Astrocyte (in vitro differentiated cells and primary cell): ENCODE results near the gene DUSP16. TPM values are rescaled to one million over a fixed set of nuclear protein-coding genes. Genes with fewer than 3 reads are reported as not detected.

Experiments used
- DNase-seq: peaks from one replicate; pipeline ENCODE4 v3.0.0-alpha.2; 2010; ENCODE audit warnings: low read depth
- FAIRE-seq: peaks from 2 replicates; lab custom pipeline; 2011; peaks lifted over from hg19 to GRCh38; lab: Jason Lieb, UNC
- H2AFZ ChIP-seq: 2 replicates; pipeline ENCODE4 v1.6.0; 2012; ENCODE audit warnings: low read depth, low read length, inconsistent platforms
- H3K27ac ChIP-seq: 2 replicates; pipeline ENCODE4 v1.5.1; 2011; ENCODE audit warnings: low read depth, low read length, inconsistent platforms
- H3K27me3 ChIP-seq: 2 replicates; pipeline ENCODE4 v1.6.0; 2011; ENCODE audit warnings: low read length, inconsistent platforms; ENCODE audit not compliant: insufficient read depth
- H3K36me3 ChIP-seq: 2 replicates; pipeline ENCODE4 v1.5.1; 2011; ENCODE audit warnings: low read length, inconsistent platforms; ENCODE audit not compliant: insufficient read depth
- H3K4me1 ChIP-seq: 2 replicates; pipeline ENCODE4 v1.5.1; 2011; ENCODE audit warnings: low read length, inconsistent platforms; ENCODE audit not compliant: insufficient read depth
- H3K4me2 ChIP-seq: 2 replicates; pipeline ENCODE4 v1.6.0; 2012; ENCODE audit warnings: low read length, inconsistent platforms
- H3K4me3 ChIP-seq: 2 replicates; pipeline ENCODE4 v1.5.1; 2011; ENCODE audit warnings: low read depth, mild to moderate bottlenecking, low read length, inconsistent platforms; ENCODE audit not compliant: insufficient read depth
- H3K79me2 ChIP-seq: 2 replicates; pipeline ENCODE4 v1.6.0; 2012; ENCODE audit warnings: mild to moderate bottlenecking, low read length, inconsistent platforms; ENCODE audit not compliant: insufficient read depth
- H3K9ac ChIP-seq: 2 replicates; pipeline ENCODE4 v1.6.0; 2012; ENCODE audit warnings: mild to moderate bottlenecking, low read length, inconsistent platforms
- H3K9me3 ChIP-seq: 2 replicates; pipeline ENCODE4 v1.5.1; 2012; ENCODE audit warnings: low read depth, mild to moderate bottlenecking, low read length, inconsistent platforms; ENCODE audit not compliant: insufficient read depth
- H4K20me1 ChIP-seq: 2 replicates; pipeline ENCODE4 v1.6.0; 2012; ENCODE audit warnings: low read length, inconsistent platforms; ENCODE audit not compliant: insufficient read depth
- H3K27ac Mint-ChIP-seq: one replicate; pipeline ENCODE4 v1.8.0; 2021; ENCODE audit warnings: mild to moderate bottlenecking, mixed read lengths; ENCODE audit not compliant: unreplicated experiment
- H3K27me3 Mint-ChIP-seq: one replicate; pipeline ENCODE4 v1.8.0; 2021; ENCODE audit warnings: low read depth, mixed read lengths; ENCODE audit not compliant: unreplicated experiment
- H3K36me3 Mint-ChIP-seq: one replicate; pipeline ENCODE4 v1.8.0; 2021; ENCODE audit warnings: low read depth, mixed read lengths; ENCODE audit not compliant: unreplicated experiment
- H3K4me1 Mint-ChIP-seq: one replicate; pipeline ENCODE4 v1.8.0; 2021; ENCODE audit warnings: low read depth, mixed read lengths; ENCODE audit not compliant: unreplicated experiment
- H3K4me3 Mint-ChIP-seq: one replicate; pipeline ENCODE4 v1.8.0; 2021; ENCODE audit warnings: mild to moderate bottlenecking, moderate library complexity, mixed read lengths; ENCODE audit not compliant: unreplicated experiment
- H3K9me3 Mint-ChIP-seq: one replicate; pipeline ENCODE4 v1.8.0; 2021; ENCODE audit warnings: mild to moderate bottlenecking, mixed read lengths; ENCODE audit not compliant: unreplicated experiment
- EZH2 ChIP-seq: IDR thresholded peaks from 2 replicates; pipeline ENCODE4 v1.6.1; 2012; ENCODE audit warnings: mild to moderate bottlenecking, low read length, inconsistent platforms; ENCODE audit not compliant: insufficient read depth
- total RNA-seq: library from RNA; stranded (reverse); gene quantifications from 2 replicates; pipeline ENCODE4 v1.2.1, GENCODE V29; 2021
- TF ChIP-seq, protein P1 (sequence below): IDR thresholded peaks from 2 replicates; pipeline ENCODE4 v1.5.1; 2011; ENCODE audit warnings: low read depth, mild to moderate bottlenecking, inconsistent platforms, low read length, moderate library complexity; ENCODE audit not compliant: insufficient read depth

Gene DUSP16
- total RNA-seq, 1 donor from 2014 or later, result 24.2 TPM

- Mint-ChIP-seq H3K9me3 (peaks cover 2% of the 10 kb centered on the region), H3K4me3 (no peak overlapping the region), H3K4me1 (peaks cover 15% of the 10 kb centered on the region), H3K27ac (no peak overlapping the region), H3K27me3 (no peaks in the 10 kb centered on the region), H3K36me3 (peaks cover 5% of the 10 kb centered on the region)
- Histone ChIP-seq H3K27ac (no peak overlapping the region), H3K9me3 (no peaks in the 10 kb centered on the region), H2AFZ (no peak overlapping the region), H3K4me1 (no peaks in the 10 kb centered on the region), H3K4me2 (peak overlapping the region; percentile 3), H3K4me3 (no peak overlapping the region), H3K79me2 (no peaks in the 10 kb centered on the region), H3K27me3 (no peaks in the 10 kb centered on the region), H3K36me3 (no peaks in the 10 kb centered on the region), H3K9ac (no peak overlapping the region), H4K20me1 (no peaks in the 10 kb centered on the region)
- no peak for TF ChIP-seq EZH2
- TF ChIP-seq, protein P1, sequence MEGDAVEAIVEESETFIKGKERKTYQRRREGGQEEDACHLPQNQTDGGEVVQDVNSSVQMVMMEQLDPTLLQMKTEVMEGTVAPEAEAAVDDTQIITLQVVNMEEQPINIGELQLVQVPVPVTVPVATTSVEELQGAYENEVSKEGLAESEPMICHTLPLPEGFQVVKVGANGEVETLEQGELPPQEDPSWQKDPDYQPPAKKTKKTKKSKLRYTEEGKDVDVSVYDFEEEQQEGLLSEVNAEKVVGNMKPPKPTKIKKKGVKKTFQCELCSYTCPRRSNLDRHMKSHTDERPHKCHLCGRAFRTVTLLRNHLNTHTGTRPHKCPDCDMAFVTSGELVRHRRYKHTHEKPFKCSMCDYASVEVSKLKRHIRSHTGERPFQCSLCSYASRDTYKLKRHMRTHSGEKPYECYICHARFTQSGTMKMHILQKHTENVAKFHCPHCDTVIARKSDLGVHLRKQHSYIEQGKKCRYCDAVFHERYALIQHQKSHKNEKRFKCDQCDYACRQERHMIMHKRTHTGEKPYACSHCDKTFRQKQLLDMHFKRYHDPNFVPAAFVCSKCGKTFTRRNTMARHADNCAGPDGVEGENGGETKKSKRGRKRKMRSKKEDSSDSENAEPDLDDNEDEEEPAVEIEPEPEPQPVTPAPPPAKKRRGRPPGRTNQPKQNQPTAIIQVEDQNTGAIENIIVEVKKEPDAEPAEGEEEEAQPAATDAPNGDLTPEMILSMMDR, result no peak
- FAIRE-seq (no peak), DNase-seq (peak; percentile 39)
Measured at GRCh38 chr12:12456637-12457036, 106.0 kb downstream of the DUSP16 start.

DNA sequence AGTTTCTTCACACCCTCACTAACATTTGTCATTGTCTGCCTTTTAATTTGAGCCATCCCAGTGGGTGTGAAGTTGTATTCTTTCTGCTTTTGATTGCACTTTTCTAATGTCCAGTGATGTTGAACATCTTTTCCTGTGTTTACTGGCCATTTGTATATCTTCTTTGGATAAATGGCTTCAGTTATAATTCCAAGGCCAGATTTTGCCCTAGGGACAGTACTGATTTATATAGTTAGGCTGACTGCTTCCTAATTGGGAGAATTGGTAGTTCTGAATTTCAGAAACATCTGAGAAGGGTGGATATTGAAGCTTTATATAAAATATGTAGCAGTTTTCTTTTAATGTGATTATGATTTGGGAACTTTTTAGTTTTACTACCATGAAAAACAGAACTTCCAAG lies 108.3 kb downstream of the DUSP16 start:
- Histone ChIP-seq H3K27ac (no peak overlapping the region), H2AFZ (no peak overlapping the region), H3K9me3 (no peaks in the 10 kb centered on the region), H3K4me2 (no peak overlapping the region), H3K79me2 (no peaks in the 10 kb centered on the region), H3K4me3 (no peak overlapping the region), H3K9ac (no peak overlapping the region), H3K27me3 (no peaks in the 10 kb centered on the region), H3K4me1 (no peaks in the 10 kb centered on the region), H4K20me1 (no peaks in the 10 kb centered on the region), H3K36me3 (no peaks in the 10 kb centered on the region)
- peaks cover 2% of the 10 kb centered on the region for H3K9me3 Mint-ChIP-seq
- no peaks in the 10 kb centered on the region for H3K27me3 Mint-ChIP-seq
- no peak for DNase-seq
- peaks cover 4% of the 10 kb centered on the region for H3K36me3 Mint-ChIP-seq
- no peak for TF ChIP-seq EZH2
- TF ChIP-seq, protein P1, result no peak
- peaks cover 15% of the 10 kb centered on the region for H3K4me1 Mint-ChIP-seq
- no peak for FAIRE-seq
- no peak overlapping the region for H3K4me3 Mint-ChIP-seq
- no peak overlapping the region for H3K27ac Mint-ChIP-seq

DNA sequence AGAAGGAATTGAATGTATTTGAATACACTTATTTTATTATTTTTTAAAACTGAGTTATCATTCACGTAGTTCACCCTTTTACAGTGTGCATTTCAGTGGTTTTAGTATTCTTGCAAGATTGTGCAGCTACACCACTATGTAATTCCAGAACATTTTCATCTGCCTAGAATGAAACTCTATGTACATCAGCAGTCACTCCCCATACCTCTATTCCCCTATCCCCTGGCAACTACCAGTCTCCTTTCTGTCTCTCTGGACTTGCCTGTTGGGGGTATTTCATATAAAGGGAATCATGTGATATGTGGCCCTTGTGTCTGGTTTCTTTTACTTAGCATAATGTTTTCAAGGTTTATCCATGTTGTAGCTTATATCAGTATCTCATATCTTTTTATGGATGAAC lies 109.0 kb downstream of the DUSP16 start:
- H3K9me3 Mint-ChIP-seq, result peaks cover 2% of the 10 kb centered on the region
- no peak overlapping the region for H3K4me2 ChIP-seq
- FAIRE-seq (no peak), DNase-seq (no peak)
- H3K4me3 Mint-ChIP-seq, result no peak overlapping the region
- no peak for TF ChIP-seq EZH2
- TF ChIP-seq, protein P1, result no peak
- no peaks in the 10 kb centered on the region for H3K36me3 ChIP-seq
- no peaks in the 10 kb centered on the region for H3K27me3 ChIP-seq
- no peak overlapping the region for H2AFZ ChIP-seq
- H3K27ac Mint-ChIP-seq, result no peak overlapping the region
- H3K27me3 Mint-ChIP-seq, result no peaks in the 10 kb centered on the region
- no peaks in the 10 kb centered on the region for H3K4me1 ChIP-seq
- H3K4me1 Mint-ChIP-seq, result peaks cover 15% of the 10 kb centered on the region
- H3K36me3 Mint-ChIP-seq, result peaks cover 4% of the 10 kb centered on the region
- no peaks in the 10 kb centered on the region for H4K20me1 ChIP-seq
- no peaks in the 10 kb centered on the region for H3K9me3 ChIP-seq
- no peaks in the 10 kb centered on the region for H3K79me2 ChIP-seq
- H3K4me3 ChIP-seq, result no peak overlapping the region
- no peak overlapping the region for H3K27ac ChIP-seq
- H3K9ac ChIP-seq, result no peak overlapping the region
